Upper lobe of left lung (tissue), 4 donors: Measurements from ENCODE around the gene HSPA4.

Experiments
- EP300 ChIP-seq, 4 donors: sonication (generic); formaldehyde crosslinking; IDR thresholded peaks; one replicate each; pipeline ENCODE4 v1.5.1; 2017; ENCODE audit warnings: antibody characterized with exemption in 4 of 4, control low read depth in 2 of 4
- POLR2A ChIP-seq, 4 donors: fragments of 450-650 bp; IDR thresholded peaks; one replicate each; pipeline ENCODE4 v1.5.1; 2016 to 2017; ENCODE audit warnings: antibody characterized with exemption in 4 of 4, mild to moderate bottlenecking in 2 of 4

- TF ChIP-seq POLR2A (IDR thresholded peaks at IDR 0.05), result no peak
- no peak for TF ChIP-seq EP300 (IDR thresholded peaks at IDR 0.05)
Observed at GRCh38 chr5:133145436-133146170, 93.8 kb downstream of the HSPA4 start.
